NCI-H82 treated with DMSO at 0.1 percent for 48 hours (cell line): ENCODE data around the gene MRPL58.

Experiments used
- DNase-seq: peaks from one replicate; lab custom pipeline; 2025; ENCODE audit not compliant: unreplicated experiment; lab: John Stamatoyannopoulos, UW

Gene MRPL58

DNA sequence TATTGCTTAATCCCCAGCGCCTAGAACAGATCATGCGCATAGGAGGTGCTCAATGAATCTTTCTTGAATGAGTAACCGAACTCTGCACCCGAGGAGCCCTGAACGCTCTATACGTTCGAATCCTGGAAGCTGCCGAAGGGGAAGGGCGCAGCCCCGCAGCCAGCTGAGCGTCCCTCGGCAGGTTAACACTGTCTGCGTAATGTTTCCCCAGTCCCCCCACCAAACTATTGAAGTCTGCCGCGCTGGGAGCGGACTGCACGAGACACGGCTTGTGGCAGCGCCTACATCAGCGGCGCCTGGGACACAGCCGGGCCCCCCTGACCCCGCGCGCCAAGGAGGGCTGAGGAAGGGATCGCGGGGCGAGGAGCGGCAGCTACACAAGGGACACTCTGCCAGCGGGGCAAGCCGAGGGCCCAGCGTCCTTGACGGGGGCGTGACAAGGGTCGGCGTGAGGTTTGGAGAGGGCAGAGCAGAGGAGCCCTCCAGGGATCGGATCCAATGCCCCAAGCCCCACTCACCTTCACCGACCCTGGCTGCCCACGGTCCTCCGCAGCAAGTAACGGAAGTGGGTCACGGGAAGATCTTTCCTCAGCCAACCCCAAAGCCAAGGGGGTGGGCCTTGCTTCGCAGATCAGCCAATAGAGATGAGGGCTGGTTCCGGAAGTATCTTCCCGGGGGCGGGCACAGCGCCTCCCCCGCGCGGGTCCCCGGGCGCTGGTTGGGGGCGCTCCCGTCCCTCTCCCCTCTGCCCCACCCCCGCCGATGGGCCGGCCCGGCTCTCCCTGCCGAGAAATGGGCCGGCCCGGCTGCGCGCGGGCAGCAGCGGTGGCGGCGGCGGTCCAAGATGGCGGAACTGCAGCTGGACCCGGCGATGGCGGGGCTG lies 34.2 kb downstream of the MRPL58 start, which contains the start of the genes ATP5PD and KCTD2:
ATP5PD (minus strand) TSS at position 563 of the 883 bp plus-strand sequence. CDS start 4,319 bp downstream, outside the sequence.
KCTD2 (plus strand) TSS at position 819 of the 883 bp plus-strand sequence; CDS start at position 845, 26 bp downstream.
- DNase-seq = peak; percentile 89

DNA sequence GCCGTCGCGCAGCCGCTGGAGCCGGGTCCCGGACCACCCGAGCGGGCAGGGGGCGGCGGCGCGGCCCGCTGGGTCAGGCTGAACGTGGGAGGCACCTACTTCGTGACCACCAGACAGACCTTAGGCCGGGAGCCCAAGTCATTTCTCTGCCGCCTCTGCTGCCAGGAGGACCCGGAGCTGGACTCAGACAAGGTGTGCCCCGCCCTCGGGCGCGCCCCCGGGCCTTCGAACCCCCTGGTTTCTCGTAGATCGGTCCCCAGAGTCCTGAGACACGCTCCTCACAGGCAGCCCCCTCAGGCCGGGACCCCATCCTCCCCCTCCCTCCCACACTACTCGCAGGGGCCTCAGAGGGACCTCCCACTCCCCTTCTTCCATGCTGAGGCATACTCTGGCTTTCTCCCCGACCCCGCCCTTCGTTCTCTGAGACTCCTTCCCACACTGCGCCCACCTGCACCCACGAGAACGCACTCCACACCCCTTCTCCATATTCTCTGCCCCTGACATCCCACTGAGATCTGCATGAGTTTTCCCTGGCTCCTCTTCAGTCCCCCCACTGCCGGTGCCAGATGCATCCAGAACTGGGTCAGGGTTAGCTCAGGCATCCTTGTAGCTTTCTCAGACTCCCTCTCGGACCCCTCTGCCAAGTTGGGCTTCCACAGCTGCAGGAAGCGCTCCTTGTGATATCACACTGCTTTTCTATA lies 35.1 kb downstream of the MRPL58 start:
- DNase-seq = no peak

DNA sequence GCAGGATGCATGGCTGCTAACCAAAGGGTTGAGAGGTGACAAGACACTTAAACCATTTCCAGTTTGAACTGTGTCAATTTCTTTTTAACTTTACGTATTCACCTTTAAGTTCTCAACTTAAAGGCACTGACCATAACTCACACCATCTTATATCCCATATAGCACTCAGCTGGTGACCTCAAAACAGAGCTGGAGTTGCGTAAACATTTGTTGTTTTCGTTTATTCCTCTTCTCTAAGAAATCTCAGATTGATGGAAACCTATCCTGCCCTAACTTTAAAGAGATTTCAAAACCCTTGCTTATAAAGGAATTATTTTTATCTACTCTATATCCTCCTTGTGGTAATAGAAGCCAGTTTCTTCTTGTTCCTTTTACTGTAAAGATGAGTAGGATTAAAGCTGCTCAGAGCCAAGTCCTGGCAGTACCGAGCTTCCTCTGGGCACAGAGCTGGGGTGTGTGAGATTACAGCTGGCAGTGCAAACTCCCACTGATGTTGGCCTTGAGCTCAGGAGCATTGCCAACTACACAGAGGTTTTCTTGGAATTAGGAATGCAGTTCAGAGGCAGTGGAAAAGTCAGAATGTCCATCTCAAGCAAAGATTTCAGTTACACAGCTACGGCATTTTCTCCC lies 35.9 kb downstream of the MRPL58 start:
- no peak for DNase-seq

DNA sequence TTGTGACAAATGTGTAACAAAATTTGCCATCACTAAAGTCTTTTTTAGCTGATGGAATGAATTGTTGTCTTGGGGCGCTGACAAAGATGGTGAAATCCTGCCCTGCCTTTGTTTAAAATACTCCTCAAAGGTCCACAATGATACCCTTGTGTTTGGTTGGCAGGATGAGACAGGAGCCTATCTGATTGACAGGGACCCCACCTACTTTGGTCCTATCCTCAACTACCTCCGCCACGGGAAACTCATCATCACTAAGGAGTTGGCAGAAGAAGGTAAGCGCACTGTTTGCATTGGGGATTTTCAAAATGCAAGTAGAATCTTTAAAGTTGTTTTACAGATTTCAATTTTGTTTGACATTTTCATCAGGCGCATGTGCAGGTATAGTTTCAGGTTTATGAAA lies 36.6 kb downstream of the MRPL58 start:
- no peak for DNase-seq

DNA sequence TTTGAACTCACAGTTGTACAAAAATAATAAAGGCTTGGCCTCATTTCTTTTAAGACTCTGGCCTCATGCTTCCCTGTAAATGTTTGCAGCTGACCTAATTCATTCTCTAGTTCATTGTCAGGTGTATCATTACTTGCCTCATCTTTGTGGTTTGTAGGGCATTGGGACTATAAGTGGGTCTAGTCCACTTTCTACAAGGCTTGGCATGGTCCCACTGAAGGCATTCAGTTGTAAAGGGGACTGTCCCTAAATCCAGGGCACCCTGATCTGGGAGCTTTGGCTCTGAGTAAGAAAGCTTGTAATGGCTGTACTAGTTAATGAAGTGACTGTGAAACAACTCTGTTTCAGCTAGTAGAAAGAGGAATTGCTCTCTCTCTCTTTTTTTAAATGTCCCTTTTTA lies 37.2 kb downstream of the MRPL58 start:
- no peak for DNase-seq

DNA sequence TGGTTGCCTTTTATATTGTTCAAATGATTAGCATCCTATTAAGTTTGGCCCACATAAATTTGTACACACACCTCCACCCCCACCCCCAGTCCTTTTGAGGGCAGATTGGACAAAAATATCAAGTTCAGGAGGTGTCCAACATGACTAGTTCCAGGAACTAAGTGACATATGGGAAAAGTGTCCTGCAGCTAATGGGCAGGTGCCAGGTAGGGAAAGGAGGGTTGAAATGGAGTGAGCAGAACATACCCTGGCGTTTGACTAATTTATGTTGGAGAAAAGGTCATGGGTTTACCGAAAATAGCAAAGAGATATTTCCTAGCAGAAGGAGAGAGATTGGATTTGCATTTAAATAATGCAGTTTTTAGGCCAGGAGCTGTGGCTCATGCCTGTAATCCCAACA lies 39.5 kb downstream of the MRPL58 start:
- no peak for DNase-seq

DNA sequence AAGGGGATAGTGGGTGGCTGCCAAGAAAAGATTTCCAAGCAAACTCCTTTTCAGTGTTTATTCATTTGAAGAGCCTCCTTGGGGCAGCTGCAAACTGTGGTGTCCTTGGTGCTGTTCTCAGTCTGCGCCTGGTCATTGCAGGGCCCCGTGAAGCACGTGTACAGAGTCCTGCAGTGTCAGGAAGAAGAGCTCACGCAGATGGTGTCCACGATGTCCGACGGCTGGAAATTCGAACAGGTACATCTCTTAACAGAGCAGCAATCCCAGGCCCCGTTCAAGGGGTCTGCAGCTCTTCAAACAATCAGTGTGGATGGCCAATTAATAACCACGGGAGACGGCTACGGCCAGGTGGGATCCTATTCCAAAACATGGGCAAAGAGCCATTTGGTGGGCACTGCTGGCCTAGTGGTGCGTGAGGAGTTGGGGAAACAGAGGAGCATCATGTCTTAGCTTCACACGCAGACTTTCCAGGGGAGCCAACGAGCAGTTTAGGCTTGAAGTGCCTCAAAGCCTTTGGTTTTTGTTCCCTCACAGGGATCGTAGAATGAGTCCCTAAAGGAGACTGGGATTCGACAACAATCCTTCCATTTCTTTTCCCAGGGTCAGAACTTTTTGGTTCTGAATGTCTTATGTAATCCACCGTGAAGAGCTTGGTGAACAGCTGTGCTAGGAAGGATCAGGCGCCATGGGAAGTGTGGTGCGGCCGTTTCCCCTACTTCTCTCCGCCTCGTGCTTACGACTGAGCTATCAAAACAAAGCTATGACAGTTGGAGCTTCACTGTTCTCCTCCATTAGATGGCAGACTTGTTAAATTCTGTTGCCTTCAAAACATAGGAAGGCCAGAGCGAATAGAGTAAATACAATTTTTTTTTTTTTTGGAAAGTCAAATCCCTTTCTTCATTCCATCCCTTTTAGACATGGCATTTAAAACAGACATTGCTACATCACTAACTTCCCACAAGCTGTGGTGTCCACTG lies 47.2 kb downstream of the MRPL58 start:
- peak; percentile 86 for DNase-seq

DNA sequence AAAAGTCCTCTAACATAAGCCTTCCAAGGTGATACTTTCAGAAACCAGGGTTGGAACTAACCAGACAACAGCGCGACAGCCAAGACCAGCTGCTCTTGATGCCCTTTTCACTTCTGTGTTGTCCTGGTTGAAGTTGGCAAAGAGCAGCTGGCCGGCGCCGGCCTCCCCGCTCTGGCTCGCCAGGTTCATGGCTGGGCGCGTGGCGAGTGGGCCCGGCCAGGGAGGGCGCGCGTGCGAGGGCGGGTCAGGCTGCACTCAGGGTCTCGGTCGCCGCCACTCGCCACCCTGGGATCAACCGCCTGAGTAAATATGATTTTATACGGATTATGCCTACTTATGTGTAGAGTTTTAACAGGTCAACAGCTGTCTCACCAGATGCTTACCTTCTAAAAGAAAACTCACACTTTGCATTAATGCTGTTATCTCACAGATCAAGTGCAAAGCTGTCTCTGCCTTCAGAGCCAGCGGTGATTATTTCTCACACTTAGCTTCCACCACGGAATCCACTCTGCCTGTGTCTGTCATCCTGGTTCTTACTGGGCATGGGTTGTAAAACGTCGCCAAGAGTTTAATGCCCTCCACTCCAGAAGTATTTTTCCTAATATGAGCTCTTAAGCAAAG lies 48.1 kb downstream of the MRPL58 start:
- DNase-seq = peak; percentile 95

DNA sequence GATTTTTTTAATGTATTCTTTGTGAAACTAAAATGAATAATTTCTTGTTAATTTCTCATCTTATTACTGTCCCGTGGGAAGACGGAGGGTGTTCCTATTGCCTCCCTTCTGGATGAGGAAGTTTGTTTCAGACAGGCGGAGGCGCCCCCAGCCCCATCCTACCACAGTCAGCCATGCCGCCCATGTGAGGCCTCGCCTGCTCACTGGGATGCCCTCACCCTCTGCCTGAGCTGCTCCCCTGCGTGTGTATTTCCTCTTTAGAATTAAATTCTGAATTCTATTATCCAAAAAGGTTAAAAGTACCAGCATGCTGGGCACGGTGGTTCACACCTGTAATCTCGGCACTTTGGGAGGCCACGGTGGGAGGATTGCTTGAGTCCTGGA lies 48.6 kb downstream of the MRPL58 start:
- no peak for DNase-seq

DNA sequence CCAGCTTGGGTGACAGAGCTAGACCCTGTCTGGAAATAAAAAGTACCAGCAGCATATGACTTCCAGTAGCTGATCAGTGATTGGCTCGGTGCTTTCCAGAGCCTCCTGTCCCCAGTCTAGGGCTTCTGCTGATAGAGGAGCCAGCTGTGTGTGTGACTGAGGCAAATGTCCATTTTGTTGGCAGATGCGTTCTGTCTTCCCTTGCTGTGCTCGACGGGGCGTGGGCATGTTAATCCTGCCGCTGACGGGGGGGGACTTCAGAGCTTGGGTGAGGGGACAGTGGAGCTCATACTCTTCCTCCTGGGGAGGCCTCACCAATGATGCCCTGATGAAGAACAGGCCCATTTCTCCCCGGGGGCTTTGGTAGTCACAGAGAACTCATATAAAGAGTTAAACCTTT lies 49.1 kb downstream of the MRPL58 start:
- DNase-seq = peak; percentile 75

DNA sequence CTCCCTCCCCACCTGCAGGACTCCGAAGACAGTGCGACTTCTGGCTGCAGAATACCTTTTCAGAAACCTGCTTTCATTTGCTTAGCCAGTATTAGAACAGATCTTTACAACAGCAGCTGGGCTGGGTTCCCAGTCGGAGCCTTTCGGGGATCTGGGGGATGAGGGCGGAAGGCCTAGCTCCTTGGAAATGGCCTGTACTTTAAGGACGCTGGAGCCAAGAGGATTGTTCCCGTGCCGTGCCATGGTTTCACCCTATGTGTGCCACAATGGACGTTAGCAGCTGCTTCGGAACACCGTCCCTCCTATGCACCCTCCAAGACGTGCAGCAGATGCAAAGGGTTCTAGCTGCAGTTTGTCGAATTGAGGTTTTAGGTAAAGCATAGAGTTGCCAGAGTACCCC lies 50.7 kb downstream of the MRPL58 start:
- no peak for DNase-seq

DNA sequence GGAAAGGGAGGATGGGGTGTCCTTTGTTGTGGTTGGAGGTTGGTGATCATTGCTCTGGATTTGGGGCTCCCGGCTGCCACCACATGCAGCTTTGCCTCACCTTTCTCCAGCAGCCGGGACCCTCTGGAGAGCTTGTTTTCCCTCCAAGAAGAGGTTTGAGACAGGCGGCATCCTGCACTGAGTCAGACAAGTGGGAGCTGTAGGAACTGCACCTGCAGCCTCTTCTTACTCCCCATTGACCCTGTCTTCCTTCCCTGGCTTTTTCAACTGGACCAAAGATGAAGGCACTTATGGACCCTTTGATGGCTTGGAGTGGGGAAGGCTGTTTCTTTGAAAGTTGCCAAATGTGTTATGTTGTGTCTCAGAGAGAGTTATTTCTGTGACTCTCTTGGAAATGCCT lies 51.2 kb downstream of the MRPL58 start:
- no peak for DNase-seq

DNA sequence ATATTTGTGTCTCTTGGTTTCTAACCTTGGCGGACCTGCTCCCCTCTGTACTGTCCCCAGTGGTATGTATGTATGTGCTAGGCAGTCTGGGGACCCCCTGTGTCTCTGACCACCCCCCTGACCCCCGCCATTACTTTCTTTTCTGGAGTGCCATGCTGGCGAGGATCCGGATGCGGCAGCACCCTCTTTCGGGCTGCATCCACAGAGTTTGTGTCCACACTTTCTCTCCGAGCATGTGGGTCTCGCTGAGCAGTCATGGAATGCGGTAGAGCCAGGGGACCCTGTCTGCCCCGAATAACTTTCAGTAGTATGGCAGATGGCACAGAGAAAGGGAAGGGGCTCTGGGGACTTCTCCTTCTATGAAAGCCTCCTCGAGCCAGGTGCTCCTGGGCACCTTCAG lies 51.6 kb downstream of the MRPL58 start:
- DNase-seq = no peak

DNA sequence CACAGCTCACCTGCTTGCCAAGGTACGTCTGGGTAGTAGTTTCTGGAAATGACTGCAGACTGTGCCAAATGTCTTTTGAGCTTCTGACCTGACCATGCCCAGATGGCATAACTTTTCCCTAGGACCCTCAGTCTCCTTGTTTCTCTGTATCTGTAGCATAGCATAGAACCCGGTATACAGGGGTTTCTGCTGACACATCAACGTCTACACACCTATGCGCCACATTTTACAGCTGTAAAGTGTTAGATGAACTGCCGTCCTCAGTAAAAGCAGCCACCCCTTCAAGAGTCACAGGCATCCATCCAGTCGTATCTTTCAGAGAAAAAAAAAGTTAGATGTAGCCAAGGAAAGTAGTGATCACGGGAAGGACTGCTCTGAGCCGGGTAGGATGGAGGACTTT lies 52.0 kb downstream of the MRPL58 start:
- no peak for DNase-seq

DNA sequence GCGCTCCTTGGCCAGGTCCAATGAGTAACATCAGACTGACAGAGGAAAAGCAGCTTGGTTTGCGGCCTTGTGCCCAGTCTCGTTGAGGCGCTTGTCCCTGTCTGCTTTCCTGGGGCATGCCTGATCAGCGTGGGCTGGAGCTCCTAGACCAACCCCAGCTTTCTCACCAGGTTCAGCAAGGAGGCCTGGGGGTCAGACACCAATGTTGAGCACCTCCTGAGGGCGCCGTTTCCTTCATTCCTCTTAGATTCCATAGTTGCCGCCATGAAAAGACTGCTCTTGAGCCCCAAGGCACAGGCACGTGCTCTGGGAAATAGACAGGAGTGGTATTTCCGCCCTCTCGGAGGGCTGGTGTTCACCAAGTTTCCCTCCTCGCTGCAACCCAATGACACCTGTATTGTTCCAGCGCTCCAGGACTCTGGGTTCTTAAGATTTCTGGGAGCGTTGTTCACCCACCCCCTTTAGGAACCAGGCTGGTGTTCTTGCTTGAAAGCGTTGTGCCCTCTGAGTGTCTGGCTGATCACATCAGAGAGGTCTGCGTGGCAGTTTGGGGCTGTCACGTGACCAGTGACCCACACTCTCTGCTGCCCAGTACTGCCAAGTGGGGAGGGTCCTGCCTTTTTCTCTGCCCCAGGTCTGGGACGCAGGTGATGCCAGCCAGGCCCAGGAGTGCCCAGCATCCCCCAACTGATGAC lies 52.5 kb downstream of the MRPL58 start:
- no peak for DNase-seq

DNA sequence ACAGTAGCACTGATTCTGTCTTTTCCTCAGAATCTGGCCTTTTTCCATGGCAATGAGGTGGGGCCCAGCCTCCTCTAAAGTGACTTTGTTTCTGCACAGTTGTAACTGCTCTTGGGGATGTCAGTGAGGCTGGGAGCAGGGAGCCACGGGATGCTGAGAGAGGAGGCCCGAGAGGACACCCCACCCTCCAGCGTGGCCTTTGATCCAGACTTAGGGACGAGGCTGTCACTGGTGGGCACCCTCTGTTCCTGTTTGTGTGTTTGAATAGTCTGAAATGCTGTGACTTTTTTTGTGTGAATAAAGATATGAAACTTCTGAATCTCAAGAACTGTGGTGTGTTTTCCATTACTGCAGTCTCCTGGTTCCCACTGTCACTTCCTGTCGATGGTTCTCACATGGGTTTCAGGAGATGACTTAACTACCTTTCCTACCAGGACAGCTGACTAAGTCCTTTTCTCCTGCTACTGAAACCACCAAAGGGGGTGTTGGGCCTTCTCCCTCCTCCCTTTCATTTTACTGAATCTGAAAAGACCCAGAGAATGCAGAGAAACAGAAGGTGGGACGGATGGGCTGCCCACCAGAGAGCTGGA lies 53.2 kb downstream of the MRPL58 start:
- no peak for DNase-seq

DNA sequence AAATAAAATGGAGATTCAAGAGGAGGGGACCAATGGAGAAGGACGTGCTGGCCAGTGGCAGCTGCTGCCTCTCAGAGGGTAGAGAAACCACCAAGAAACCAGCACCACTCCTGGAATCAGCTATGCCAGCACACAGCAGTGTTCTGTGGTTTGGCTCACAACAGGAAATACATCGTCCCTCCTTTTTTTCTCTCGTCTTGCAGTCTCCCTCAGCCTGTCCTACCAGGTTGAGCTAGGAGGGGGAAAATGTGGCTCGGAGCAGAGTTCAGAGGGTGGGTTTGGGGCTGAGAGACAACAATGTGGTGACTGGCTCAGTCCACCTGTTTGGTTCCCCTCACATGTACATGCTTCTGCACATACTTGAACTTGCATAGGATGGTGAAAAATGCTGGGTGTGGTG lies 55.4 kb downstream of the MRPL58 start:
- no peak for DNase-seq

DNA sequence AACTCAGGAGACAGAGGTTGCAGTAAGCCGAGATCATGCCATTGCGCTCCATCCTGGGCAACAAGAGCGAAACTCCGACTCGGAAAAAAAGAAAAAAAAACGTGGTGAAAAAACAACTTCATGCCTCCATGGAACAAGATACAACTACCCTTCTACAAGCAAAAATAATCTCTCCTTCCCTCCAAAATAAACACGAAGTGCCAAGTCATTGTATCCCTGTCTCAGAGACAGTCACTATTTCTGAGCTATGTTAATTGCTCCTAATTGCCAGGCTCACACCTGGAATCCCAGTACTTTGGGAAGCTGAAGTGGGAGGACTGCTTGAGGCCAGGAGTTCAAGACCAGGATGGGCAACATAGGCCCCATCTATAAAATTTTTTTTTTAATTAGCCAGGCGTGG lies 56.3 kb downstream of the MRPL58 start:
- DNase-seq = no peak

DNA sequence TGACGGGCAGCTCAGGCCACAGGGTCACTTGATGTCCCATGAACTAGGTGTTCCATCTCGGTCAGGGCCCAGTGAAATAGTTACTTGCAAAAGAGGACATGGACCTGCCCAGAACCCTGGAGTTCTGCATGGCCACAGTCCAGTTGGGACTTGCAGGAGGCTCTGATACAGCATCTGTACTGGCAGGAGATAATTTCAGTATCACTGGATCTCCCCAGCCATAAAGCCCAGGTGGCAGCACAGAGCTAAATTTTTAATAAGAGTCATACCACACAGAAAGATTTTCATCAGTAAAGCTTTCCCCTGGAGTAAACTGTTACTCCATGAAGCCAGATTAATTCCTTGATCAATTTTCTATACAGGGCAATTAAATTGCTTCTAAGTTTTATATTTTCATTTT lies 57.3 kb downstream of the MRPL58 start:
- DNase-seq = no peak
